Inflammatory macrophage (primary cell): ENCODE results near the gene ACTL10.

Source experiments
- DNase-seq, 2 donors: peaks; one replicate each; pipeline ENCODE4 v3.0.0-alpha.2; 2020 to 2022

Gene ACTL10

DNA sequence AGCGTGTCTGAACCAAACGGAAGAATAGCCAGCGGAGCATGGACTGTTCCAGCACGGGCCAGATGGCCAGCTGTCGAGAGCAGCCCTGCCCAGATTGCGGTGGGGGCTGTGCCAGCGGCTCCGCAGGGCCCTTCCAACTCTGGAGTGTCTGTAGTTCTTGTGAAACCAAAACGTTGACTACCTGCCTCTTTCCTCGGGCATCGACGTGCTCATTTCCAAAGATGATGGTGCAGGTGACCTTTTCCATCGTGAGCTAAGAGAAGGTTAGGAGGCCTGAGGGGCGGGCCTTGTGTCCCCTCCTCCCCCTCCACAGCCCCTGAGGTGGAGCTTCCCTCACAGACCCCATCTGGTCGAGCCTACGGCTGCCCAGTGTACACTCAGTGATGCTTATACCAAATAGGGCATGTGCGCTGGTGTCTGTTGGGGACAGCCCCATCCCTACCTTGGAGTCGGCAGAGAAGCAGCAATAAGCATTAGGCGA is 17.5 kb upstream of the ACTL10 start:
- no peak for DNase-seq

DNA sequence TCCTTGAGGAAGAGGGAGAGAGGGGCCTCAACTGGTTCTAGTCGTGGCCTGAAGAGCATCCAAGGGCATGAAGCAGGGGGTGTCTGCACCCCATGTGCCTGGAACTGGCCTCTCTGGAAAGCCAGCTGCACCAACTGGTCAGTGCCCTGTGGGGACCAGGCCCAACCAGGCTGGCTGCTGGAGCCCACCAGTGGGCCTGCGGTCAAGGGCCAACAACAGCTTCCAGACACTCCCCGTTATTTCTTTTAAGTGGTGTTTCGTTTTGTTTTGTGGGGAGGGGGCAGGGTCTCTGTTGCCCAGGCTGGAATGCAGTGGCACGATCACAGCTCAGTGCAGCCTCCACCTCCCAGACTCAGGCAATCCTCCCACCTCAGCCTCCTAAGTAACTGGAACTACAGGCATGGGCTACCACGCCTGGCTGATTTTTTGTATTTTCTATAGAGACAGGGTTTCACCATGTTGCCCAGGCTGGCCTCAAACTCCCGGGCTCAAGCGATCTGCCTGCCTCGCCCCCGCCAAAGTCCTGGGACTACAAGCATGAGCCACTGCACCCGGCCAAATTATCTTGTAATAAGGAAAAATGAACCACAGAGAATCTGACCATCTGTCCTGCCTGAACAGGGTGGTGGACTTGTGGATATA is 16.5 kb upstream of the ACTL10 start:
- DNase-seq, result no peak

DNA sequence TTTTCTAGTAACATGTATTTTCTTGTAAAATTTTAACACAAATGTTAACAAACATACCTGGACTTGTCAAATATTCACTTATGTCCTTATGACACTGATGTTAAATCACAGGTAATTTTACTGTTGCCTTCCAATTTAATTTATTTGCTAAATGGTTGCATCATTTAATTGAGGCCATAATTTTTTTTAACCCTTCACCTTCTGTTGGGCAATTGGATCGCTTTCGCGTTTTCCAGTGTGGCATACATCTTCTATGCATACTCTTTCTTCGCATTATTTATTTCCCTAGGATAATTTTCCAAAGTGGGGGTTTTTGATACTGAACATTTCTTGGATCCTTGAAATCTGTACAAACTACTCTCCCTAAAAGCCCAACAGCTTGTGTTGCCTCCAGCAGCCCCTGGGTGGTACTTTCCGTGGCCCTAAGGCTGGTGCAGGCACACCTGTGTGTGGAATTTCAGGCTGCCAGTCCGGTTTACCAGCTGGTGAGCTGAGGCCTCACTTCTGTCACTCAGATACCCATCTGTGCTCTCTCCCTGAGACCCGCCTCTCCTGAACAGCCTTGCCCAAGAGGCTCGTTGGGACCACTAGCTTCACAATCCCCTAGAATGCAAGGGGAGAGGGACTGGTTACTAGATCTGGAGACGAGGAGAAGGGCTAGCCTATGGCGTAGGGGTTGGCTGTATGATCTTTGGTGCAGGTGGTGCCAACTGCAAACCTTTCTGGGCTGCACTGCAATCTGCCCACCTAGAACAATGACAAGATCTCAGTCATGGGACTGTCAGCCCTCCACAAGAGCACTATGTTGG is 15.8 kb upstream of the ACTL10 start:
- DNase-seq, result no peak

DNA sequence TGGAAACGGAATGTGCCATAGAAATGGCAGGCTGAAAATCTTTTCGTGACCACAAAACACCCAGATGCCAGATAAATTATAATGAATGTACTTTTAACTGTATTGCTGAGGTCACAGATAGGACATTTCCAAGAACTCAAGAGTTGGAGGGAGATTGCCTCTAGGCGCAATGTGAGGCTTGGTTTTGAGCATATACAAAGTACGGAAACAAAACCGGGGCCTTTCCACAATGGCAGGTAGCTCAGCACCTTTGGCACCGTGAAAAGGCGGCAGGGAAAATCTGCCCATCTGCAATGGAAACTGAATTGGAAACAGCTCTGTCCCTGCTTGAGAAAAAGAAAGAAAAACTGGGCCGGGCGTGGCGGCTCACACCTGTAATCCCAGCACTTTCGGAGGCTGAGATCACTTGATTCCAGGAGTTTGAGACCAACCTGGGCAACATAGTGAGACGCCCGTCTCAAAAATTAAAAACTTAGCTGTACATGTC is 15.1 kb upstream of the ACTL10 start:
- DNase-seq, result no peak

DNA sequence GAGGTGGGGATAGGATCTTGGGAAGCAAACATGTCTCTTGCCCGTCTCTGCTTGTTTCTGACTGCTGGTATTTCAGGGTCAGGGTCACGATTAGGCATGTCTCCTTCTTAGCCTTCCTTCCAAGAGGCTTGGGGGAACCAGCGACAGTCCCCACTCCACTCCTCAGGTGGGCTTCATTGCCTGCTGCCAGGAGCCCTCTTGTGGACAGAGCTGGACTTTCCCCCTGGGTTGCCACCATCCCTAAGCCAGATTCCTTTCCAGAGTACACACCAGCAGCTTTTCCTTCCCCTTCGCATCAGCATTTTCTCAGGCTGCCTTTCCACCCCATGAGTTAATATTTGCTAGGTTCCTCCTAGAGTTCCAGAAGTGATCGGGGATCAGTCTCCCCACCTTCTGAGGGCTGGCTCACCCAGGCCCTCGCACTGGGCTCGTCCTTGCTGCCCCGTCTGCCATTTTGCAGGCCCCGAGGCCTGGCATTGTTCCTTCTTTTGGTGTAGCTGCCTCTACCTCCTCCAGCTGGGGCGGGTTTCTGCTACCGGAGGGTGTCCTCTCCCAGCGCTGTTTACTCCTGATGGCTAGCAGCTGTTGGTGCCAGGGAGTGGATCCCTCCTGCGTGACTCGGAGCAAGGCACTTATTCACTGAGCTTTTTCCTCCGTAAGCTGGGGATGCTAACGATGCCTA is 13.4 kb upstream of the ACTL10 start:
- DNase-seq, result peak; percentile 10 to 15

DNA sequence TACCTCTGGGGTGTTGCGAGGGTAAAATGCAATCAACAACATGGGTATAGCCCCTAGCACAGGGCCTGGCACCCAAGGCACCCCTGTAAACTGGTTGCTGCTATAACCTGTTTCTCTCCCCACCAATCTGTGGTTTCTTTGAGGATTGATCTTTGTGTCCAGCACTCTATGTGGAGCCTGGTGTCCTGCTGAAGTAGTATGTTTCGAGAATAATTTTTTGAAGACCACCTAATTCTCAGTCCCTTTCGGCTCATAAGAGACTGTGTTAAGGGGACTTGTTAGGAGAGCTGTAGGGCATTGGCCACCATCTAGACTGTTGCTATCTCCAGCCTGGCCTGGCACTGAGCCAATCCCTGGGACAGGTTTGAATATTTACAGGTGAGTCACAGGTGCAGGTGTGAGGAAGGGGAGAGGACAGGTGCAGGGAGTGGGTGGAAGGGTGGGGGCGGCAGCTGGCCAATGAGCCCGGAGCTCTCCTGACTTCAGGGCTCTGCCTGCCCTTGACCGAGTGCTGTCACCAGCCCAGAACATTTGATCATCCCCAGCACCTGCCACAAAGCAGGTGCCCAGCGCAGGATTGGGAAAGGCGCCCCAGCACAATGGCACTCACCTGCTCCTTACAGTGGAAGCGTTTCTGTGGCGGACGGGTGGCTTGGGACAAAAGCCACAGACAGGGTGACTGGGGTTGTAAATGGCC is 12.7 kb upstream of the ACTL10 start:
- no peak for DNase-seq

DNA sequence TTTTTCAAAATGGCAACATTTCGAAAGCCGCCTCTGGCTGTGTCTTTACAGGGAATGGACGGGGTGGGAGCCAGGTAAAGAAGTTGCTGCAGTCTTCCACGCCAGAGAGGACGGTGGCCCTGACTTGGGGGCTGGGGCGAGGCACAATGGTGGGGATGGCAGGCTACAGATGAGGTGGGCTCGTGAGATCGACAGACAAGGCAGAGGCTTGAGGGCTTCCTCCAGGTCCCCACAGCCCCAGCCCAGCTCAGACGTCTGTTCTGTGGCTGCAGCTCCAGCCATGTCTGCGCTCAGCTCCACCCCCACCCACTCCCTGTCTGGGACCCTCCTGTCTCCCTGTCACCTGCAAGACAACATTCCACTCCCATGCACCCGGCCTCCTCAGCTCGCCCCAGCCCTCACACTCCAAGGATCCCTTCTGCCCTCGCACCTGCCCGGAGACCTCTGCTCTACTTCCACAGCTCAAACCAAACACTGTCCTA is 12.0 kb upstream of the ACTL10 start:
- DNase-seq, result no peak

DNA sequence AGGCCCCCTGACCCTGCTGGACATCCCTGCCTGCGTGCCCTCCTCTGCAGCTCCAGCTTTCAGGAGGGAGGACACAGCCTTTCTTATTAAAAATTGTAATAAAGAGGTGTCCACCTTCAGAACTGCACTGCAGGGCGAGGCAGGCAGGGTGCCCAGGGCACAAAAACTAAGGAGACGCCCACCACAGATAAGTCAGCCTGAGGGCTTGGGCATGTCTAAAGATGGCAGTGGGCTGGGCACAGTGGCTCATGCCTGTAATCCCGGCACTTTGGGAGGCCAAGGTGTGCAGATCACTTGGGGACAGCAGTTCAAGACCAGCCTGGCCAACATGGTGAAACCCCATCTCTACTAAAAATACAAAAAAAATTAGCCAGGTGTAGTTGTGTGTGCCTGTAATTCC is 11.6 kb upstream of the ACTL10 start:
- DNase-seq, result no peak

DNA sequence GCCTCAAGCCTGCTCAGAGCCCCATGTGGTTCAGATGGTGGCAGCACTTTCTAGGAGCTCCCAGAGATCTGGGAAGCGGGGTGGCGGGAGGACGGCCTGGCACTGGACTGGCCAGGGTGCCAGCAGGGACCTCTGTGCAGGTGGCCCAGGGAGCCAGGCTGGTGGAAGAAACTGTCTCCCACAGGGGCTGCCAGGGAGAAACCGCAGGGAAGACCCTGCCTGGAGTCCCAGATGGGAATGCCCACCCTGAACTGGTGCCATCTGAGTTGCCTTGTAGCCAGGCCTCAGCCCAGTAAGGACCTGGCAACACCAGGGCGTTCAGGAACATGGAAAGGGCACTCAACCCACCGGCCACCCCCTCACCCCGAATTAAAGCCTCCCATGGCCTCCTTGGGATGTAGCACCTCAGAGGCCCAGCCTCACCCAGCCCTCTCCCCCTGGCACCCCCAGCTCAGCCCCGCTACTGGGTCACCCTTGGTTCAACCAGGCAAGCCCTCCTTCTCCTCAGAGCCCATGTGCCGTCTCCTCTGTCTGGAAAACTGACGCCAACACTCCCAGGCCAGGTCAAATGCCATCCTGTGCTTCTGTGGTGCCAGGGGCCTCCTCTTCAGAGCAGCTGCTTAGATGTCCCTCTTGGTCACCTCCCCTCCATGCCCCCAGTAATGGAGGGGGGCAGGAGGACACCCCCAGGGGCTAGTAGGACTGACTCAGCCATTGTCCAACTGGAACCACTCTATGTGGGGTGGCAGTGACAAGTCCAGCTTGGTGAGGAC is 10.5 kb upstream of the ACTL10 start:
- no peak for DNase-seq

DNA sequence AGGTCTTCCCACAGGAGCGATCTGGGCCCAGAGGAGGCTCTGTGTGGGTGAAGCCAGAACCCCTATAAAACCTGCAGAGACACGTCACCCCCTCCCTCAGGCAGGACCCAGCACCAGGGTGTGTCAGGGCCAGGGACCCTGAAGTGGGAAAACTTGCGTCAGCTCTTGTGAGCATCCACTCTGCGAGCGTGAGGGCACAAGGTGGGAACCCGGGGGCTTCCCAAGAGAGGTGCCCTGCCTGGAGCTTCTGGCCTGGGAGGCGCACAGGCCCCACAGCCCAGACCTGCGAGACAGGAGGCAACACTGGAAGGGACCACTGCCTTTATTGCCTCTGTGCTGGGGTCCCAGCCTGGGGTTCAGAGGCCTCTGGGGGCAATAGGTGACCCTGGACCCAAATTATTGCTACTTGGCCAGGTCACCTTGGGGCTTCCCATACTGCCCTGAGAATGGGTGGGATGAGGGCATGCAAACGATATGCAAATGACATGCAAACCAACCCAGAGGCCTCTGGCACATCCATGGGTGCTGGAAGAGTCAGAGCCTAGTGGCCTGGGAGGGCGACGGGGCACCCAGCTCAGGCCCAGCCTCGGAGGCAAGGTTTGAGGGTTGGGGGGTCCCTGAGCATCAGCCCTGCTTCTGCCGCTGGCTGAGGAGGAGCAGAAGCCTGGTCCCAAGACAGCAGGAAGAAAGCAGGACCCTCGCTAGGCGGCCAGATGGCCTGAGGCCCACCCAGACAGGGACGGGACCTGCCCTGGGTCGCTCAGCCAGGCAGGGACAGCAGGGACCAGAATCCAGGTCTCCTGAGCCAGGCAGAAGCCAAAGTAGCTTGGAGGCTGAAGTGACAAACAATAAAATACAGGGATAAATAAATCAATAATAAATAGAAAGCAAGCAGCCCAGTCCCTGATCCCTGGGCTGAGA is 9.7 kb upstream of the ACTL10 start:
- no peak for DNase-seq

DNA sequence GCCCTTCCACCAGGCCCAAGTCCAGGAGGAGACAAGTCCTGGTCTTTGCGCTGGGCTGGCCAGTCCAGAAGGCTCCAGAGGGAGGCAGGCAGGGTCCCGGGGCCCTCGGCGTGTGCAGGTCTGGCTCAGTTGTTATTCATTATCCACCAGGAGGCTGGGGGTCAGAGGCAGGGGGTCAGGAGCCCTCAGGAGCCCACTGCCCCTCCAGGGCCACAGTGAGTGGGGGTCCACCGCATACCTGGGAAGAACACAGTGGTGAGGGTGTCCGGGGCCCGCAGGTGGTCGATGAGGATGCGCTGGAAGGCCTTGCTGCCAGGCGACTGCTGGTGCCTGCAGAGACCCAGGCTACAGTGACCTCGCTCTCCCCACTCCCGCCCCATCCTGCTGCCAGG is 9.0 kb upstream of the ACTL10 start:
- DNase-seq, result no peak

DNA sequence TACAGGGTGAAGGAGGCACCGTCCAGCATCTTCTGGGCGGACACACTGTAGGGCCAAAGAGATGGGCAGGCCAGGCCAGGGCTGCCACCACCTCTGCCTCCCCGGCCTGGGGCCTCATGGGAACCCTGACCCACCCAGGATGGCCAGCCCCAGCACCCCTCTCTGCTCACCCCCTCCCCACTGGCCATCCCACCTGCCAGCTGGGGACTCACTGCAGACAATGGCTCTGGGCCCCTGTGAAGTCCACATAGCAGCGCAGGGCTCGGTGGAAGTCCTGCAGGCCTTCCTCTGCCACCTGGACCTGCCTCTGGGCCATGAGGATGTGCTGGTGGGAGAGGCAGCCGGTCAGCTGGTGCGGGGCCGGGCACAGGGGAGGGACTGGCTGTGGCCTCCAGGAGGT is 8.2 kb upstream of the ACTL10 start:
- DNase-seq, result no peak

DNA sequence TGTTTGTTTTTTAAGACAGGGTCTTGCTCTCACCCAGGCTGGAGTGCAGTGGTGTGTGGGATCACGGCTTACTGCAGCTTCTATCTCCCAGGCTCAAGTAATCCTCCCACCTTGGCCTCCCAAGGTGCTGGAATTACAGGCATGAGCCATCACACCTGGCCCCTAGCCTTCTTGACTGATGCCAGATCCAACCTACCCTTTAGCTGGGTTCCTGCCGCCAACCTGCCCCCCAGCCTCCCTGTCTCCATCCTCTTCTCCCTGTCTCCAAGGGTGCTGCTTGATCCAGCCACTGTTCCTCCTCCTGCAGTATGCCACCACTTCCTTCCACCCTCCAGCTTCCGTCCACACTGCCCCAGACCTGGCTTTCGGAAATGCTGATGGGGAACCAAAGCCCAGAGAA is 7.8 kb upstream of the ACTL10 start:
- DNase-seq, result no peak

DNA sequence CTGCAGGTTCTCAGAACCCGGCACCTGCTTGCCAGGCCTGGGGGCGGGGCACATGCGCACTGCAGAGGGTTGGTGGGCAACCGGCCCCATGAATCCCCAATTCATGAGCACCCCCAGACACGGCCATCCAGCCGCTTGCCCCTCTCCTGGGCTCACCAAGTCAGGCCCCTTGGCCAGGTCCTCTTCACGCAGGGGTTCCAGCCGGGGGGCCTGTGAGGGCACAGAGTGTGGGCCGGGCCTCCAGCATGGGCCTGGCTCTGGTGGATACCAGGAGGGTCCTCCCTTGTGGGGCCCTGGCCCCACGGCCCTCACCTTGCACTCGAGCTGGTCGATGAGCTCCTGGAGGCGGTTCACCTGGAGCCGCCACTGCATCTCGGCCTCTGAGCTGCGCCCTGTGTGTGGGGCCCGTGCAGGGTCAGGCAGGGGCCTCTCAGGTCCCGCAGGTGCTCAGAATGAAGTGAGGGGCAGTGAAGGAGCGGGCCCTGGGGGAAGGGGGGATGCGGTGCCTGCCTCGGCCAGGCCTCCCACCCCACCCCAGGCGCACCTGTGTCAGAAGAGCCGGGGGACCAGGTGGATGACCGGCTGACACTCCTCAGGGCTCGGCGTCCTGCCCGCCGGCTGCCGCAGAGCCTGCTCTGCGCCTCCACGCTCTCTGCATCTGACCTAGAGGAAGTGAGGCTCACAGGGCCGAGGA is 7.3 kb upstream of the ACTL10 start:
- DNase-seq, result no peak

DNA sequence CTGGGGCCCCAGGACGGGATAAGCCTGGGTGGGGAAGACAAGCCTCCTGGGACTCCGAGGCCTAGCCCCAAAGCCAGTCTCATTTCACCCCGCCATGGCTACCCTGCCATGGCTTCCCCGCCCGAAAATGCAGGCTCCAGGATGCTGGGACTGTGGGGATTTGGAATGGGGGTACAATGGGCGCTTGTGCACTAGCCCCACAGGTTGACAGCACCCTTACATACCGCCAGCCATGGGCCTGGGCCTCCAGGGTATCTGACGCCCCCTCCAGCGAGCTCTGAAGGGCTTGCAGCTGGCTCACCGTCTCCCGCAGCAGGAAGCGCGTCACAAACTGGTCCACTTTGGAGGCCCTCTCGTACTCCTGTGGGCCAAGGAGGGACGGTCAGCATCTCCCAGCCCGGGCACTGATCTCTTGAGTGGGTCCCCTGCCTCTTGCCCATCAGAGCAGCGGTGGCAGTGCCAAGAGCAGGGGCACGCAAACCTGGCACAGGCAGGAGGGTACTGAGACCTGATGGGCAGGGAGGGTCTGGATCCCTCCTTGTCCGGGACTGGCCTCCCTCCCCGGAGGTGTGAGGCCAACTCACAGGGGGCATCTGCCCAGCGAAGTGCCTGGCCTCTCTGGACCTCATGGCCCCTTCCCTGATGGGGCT is 6.6 kb upstream of the ACTL10 start:
- no peak for DNase-seq

DNA sequence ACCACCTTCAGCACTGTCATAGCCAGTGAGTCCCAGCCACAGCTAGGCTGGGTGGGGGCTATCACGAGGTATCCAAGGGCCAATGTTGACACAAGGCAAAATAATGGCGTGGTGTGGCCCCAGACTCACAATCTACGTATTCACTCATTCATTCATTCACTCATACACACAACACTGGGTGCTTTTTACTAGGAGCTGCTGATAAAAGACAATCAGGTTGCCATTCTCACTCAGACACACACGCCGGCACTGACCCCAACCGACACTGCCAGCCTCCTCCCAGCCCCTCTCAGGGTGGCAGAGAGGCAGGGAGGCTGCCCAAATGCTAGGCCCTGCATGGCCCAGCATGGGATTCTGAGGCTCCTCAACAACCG is 6.1 kb upstream of the ACTL10 start:
- no peak for DNase-seq

DNA sequence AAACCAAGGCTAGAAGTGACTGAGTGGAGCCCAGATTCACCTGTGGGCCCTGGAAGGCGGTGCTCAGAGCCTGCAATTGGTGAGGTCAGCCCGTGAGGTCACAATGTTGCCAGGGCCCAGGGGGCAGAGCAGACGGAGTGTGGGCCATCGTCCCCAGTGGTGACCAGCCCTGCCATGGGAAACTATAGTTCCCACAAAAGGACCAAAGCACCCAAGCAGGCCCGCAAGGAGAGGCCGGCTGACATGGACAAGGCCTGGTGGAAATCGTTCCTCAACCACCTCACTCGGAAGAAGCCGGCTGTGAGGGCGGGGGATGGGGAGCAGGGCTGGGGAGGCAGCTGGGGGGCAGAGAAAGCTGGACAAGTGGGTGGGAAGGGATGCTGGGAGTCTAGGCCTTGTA is 4.6 kb upstream of the ACTL10 start, which contains the start of gene C20orf144:
Gene C20orf144, plus strand, starts transcription at position 156 of the 400 bp plus-strand sequence. Its CDS starts 19 bp downstream, at position 175.
- DNase-seq, result no peak

DNA sequence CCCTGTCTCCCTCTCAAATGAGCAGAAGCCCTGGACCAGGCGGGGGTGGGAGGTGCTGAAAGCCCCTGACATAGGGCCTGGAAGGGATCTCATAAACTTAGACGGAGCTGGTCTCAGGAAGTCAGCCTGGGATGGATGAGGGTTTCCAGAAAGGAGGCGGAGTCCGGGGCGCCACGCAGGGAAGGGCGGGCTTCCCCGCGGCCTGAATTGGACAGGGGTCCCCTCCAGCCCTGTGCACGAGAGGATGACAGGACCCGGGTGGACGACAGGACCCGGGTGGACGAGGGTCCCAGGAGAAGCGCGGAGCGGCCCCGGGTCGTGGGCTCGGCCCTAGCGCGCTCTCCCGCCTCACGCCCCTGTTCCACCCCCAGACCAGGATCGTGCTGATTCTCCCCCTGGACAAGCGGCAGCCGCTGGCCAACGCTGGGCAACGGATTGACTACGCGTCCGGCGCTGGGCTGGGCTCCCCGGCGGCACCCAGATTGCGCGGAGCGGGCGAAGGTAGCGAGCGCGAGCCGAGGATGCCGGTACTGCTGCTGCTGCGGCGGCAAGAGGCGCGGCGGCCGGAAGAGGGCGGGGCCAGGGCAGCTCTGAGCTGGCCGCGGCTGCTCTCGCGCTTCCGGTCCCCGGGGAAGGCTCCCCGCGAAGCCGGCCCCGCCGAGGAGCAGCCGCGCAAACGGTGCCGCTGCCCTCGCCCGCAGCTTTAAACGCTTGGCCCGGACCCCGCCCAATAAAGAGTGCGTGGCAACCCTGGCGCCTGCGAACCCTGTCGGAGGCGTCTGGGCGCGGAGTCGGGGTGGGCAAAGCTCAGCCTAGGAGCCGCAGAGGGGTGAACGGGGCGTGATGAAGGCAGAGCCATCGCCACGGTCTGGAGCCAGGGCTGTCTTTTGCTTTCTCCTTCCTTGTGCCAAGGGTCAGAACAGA is 3.3 kb upstream of the ACTL10 start:
- peak; percentile 67 to 81 for DNase-seq
